Activated naive CD8-positive, alpha-beta T cell (primary cell): ENCODE measurements around the gene MMP15.
A peak's percentile ranks its signal among the peaks of the same experiment; 100 is the strongest.
"Not testable (repeated sequence)": the region's sequence is repeated elsewhere in the genome, so short reads cannot be mapped to it uniquely, and the experiment has no call there.

Experiments
- H3K27ac Mint-ChIP-seq: one replicate; pipeline ENCODE4 v1.8.0; 2021; ENCODE audit warnings: mixed read lengths
- H3K27me3 Mint-ChIP-seq: one replicate; pipeline ENCODE4 v1.8.0; 2021; ENCODE audit warnings: mixed read lengths
- H3K36me3 Mint-ChIP-seq: one replicate; pipeline ENCODE4 v1.8.0; 2021; ENCODE audit warnings: mixed read lengths
- H3K4me1 Mint-ChIP-seq: one replicate; pipeline ENCODE4 v1.8.0; 2021; ENCODE audit warnings: low read depth, mixed read lengths
- H3K4me3 Mint-ChIP-seq: one replicate; pipeline ENCODE4 v1.8.0; 2021; ENCODE audit warnings: mild to moderate bottlenecking, mixed read lengths
- H3K9me3 Mint-ChIP-seq: one replicate; pipeline ENCODE4 v1.8.0; 2021; ENCODE audit warnings: low read depth, mixed read lengths

Gene MMP15

DNA sequence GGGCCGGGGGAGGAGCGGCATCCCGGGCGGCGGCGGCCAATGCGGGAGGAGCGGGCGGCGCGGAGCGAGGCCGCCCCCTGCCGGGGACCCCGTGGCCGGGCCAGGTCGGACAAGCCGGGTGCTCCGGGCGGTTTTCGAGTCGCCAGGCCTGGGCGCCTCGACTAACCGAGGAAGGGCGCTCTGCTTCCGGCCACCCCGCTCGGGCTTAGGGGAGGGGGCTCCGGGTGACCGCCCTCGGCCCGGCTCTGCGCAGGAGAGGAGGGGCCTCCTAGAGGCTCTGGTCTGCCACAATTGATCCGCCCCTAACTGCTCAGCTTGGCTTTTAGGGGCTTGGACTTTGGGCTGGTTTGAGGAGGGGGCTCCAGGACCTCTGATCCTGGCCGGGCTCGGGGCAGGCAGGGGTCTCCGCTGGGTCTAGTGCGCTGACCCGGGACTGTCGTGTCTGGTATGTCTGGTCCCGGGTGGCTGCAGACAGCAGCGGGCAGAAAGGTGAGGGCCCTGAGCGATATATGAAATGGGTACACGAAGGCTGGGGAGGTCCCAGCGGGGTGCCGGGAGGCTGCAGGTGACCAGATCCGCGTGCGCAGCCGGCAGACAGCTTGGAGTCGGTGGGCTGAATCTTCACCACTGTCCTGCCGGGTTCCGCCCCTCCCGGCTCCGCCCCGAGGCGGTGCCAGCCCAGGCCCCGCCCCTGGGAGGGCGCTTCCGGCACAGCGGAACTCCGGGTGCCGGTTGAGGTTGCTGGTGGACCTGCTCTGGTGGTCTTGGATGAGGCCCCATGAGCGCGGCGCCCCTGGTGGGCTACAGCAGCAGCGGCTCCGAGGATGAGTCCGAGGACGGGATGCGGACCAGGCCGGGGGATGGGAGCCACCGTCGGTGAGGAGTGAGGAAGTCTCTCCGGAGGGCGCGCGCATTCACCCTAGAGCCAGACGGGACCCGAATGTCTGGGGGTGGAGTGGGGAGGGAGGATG is 24.6 kb upstream of the MMP15 start, which contains the start of gene USB1:
USB1 (plus strand) TSS at position 702 of the 971 bp plus-strand sequence; CDS start at position 779, 77 bp downstream.
- Mint-ChIP-seq H3K4me1 (peaks cover 58% of the 10 kb centered on the region), H3K4me3 (peak within 1 kb of the TSS; percentile 93)

DNA sequence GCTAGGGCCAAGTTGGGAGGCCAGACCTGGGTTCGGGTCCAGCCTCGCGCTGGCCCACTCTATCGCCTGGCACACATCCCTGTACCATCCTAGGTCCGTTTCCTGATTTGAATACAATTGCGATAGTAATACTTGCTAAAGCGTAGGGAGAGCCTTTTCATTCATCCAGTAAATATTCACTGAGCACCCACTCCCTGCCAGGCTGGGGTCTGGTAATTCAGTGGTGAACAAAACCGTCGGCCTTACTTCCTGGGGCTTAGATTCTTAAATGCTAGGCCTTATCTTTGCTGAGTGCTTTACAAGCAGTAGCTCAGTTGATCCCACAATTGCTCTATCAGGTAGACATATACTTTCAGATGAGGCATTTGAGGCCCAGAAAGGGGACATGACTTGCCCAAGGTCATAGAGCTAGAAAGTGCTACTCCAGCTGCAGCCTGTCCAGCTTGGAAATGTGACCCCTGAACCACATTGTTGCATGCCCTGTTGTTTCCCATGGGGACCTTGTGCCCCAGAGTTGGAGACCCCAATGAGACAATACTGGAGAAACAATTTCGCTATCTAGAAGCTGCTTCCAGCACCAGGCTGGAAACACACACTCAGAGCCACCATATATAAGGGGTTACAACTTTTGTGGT is 23.7 kb upstream of the MMP15 start:
- no peaks in the 10 kb centered on the region for H3K27me3 Mint-ChIP-seq
- peaks cover 56% of the 10 kb centered on the region for H3K4me1 Mint-ChIP-seq
- no peaks in the 10 kb centered on the region for H3K9me3 Mint-ChIP-seq
- H3K27ac Mint-ChIP-seq = peak overlapping the region; percentile 22
- peaks cover 6% of the 10 kb centered on the region for H3K36me3 Mint-ChIP-seq
- H3K4me3 Mint-ChIP-seq = peak overlapping the region; percentile 93

More for the DNA sequence above, 24.6 kb upstream of the MMP15 start, which contains the start of gene USB1:
- peak within 1 kb of the TSS; percentile 87 for H3K27ac Mint-ChIP-seq
- no peaks in the 10 kb centered on the region for H3K9me3 Mint-ChIP-seq
- peaks cover 4% of the 10 kb centered on the region for H3K36me3 Mint-ChIP-seq
- H3K27me3 Mint-ChIP-seq = no peaks in the 10 kb centered on the region

DNA sequence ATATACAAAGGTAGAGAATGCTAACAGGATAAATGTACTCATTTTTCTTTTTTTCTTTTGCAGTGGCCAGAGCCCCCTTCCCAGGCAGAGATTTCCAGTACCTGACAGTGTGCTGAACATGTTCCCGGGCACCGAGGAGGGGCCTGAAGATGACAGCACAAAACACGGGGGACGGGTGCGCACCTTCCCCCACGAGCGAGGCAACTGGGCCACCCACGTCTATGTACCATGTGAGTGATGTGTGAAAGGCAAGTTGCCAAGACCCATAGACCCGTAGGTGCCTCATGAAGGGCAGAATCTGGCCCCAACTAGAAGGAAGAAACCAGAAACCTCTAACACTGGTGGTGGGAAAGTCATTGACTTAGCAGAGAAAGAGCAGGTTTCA is 23.1 kb upstream of the MMP15 start:
- peaks cover 55% of the 10 kb centered on the region for H3K4me1 Mint-ChIP-seq
- no peaks in the 10 kb centered on the region for H3K27me3 Mint-ChIP-seq
- no peaks in the 10 kb centered on the region for H3K9me3 Mint-ChIP-seq
- no peak overlapping the region for H3K27ac Mint-ChIP-seq
- H3K36me3 Mint-ChIP-seq = peaks cover 6% of the 10 kb centered on the region
- H3K4me3 Mint-ChIP-seq = peak overlapping the region; percentile 20

DNA sequence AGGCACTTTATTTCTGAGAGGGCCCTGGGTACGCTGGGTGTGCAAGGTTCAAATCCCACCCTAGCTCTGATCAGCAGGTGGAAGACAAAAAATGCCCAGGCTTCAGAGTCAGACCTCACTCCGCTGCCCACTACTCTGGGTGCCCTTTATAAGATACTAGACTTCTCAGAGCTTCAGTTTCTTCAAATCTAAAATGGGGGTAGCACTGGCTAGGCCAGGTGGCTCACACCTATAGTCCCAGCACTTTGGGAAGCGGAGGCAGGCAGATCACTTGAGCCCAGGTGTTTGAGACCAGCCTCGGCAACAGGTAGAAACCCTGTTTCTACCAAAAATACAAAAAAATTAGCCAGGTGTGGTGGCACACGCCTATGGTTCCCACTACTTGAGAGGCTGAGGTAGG is 22.6 kb upstream of the MMP15 start:
- H3K4me3 Mint-ChIP-seq = peak overlapping the region; percentile 20
- peaks cover 6% of the 10 kb centered on the region for H3K36me3 Mint-ChIP-seq
- H3K4me1 Mint-ChIP-seq = peaks cover 50% of the 10 kb centered on the region
- H3K27me3 Mint-ChIP-seq = no peaks in the 10 kb centered on the region
- no peak overlapping the region for H3K27ac Mint-ChIP-seq
- no peaks in the 10 kb centered on the region for H3K9me3 Mint-ChIP-seq

DNA sequence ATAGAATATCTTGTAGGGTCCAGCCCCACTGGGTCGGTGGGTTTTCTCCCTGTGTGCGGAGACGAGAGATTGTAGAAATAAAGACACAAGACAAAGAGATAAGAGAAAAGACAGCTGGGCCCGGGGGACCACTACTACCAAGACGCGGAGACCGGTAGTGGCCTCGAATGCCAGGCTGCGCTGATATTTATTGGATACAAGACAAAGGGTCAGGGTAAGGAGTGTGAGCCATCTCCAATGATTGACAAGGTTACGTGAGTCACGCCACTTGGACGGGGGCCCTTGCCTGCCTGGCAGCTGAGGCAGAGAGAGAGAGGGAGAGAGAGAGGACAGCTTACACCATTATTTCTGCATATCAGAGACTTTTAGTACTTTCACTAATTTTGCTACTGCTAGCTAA is 20.8 kb upstream of the MMP15 start:
- not testable (repeated sequence) for H3K27me3 Mint-ChIP-seq, H3K9me3 Mint-ChIP-seq, H3K27ac Mint-ChIP-seq, H3K36me3 Mint-ChIP-seq, H3K4me3 Mint-ChIP-seq
- peaks cover 35% of the 10 kb centered on the region for H3K4me1 Mint-ChIP-seq

DNA sequence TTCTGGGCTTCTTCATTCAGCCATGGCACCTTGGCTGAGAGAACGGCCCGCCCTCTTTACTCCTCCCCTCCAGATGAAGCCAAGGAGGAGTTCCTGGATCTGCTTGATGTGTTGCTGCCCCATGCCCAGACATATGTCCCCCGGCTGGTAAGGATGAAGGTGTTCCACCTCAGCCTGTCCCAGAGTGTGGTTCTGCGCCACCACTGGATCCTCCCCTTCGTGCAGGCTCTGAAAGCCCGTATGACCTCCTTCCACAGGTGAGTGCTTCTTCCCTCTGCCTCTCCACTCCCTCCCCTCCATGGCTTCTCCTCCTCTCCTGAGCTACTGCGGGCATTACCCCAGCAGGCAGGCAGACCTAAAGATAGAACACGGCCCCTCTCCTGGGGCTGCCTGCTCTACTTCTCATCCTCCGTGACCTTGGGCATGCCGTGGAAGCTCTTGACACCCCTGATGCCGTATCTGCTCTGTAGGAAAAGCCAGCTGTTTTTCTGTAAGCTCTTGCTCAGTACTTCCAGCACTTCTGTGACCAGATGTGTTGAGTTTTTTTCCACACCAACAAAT is 15.6 kb upstream of the MMP15 start:
- H3K27ac Mint-ChIP-seq = no peak overlapping the region

DNA sequence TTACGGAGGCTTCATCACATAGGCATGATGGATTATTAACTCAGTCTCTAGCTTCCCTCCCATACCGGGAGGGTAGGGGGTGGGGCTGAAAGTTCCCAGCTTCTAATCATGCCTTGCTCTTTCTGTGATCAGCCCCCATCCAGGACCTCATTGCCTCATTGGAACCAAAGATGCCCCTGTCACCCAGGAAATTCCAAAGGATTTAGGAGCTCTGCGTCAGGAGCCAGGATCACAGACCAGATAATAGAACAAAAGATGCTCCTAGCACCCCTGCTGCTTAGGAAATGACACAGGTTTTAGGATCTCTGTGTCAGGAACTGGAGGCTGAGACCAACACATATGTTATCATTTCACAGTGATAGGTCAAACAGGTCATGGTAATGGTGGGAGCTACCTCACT is 14.7 kb upstream of the MMP15 start:
- peaks cover 14% of the 10 kb centered on the region for H3K36me3 Mint-ChIP-seq
- peaks cover 3% of the 10 kb centered on the region for H3K4me1 Mint-ChIP-seq
- H3K27ac Mint-ChIP-seq = no peak overlapping the region
- no peaks in the 10 kb centered on the region for H3K27me3 Mint-ChIP-seq
- no peaks in the 10 kb centered on the region for H3K9me3 Mint-ChIP-seq
- H3K4me3 Mint-ChIP-seq = no peak overlapping the region

More for the DNA sequence above, 15.6 kb upstream of the MMP15 start:
- no peaks in the 10 kb centered on the region for H3K27me3 Mint-ChIP-seq
- H3K4me1 Mint-ChIP-seq = peaks cover 6% of the 10 kb centered on the region
- no peaks in the 10 kb centered on the region for H3K9me3 Mint-ChIP-seq
- H3K4me3 Mint-ChIP-seq = no peak overlapping the region
- peaks cover 16% of the 10 kb centered on the region for H3K36me3 Mint-ChIP-seq

DNA sequence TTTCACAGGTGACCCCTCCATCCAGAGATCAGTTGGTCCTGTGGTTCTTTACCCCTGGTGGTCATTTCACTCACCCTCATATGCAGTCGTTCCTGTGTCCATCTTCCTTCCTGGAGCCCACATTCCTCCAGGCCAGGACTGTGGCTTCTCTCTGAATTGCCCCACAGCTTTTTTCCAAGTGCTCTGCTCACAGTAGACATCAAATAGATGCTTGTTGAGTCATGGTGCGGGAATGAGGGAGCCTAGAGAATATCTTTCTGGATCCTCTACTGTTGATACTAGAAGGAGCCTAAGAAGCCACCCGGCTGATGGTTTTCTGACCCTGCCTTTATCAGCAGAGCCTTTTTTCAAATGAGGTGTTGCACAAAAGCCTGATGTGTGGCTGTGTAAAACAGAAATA is 13.9 kb upstream of the MMP15 start:
- Mint-ChIP-seq H3K4me3 (no peak overlapping the region), H3K9me3 (no peaks in the 10 kb centered on the region), H3K4me1 (peaks cover 3% of the 10 kb centered on the region), H3K27ac (no peak overlapping the region), H3K36me3 (peaks cover 12% of the 10 kb centered on the region), H3K27me3 (no peaks in the 10 kb centered on the region)

DNA sequence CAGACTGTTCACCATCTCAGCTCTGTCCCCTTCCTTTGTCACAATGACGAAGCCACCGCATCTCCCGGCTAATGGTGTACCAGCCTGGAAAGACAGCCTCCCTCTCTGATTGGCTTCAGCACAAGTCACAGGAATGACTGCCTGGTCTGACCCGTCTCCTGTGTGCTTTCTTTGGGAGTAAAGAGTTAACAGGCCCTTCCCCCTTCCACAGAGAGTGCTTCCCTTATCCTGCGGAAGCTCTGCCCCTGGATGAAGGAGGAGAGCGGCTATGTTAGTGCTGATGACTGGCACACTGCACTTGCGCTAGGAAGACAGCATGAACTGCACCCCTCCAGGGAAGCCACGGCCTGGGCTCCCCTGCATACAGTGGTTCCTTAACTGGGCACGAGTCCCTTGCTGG is 13.1 kb upstream of the MMP15 start:
- Mint-ChIP-seq H3K27me3 (no peaks in the 10 kb centered on the region), H3K4me1 (no peaks in the 10 kb centered on the region), H3K36me3 (peaks cover 11% of the 10 kb centered on the region), H3K27ac (no peak overlapping the region), H3K4me3 (no peak overlapping the region), H3K9me3 (no peaks in the 10 kb centered on the region)

DNA sequence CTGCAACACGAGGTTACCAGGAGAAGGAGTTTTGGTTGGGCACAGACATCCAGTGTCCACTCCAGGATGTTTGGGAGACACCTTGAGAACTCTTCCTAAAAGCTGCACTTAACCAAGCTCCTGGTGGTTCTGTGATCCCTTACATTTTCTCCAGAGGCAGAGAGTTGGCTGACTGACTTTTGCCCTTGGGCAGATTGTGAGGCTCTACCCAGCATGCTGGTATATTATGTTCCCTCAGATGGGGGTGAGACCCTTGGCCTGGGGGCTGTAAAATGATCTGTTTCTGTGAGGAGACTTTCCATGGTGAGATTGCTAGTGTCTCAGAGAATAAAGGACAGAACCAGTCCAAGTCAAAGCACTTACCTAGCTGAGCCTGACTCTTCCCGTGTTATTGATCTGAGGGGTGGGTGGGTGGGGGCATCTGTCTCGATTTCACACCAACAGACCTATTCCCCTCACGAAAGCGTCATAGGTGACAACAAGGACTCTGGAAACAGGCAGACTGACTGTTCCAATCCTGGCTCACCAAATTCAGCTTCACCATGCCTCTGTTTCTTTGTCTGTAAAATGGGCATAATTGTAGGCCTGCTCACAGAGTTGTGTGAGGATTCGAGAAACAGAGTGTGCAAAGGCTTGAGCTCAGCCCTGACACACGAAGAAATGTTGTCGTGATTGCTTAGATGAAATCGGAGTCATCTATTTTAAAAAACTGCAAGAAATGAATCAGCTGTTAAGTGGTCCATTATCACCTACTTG is 12.2 kb upstream of the MMP15 start:
- H3K36me3 Mint-ChIP-seq = peaks cover 11% of the 10 kb centered on the region
- H3K27ac Mint-ChIP-seq = no peak overlapping the region
- H3K4me1 Mint-ChIP-seq = no peaks in the 10 kb centered on the region
- H3K27me3 Mint-ChIP-seq = no peaks in the 10 kb centered on the region
- H3K4me3 Mint-ChIP-seq = no peak overlapping the region
- no peaks in the 10 kb centered on the region for H3K9me3 Mint-ChIP-seq

DNA sequence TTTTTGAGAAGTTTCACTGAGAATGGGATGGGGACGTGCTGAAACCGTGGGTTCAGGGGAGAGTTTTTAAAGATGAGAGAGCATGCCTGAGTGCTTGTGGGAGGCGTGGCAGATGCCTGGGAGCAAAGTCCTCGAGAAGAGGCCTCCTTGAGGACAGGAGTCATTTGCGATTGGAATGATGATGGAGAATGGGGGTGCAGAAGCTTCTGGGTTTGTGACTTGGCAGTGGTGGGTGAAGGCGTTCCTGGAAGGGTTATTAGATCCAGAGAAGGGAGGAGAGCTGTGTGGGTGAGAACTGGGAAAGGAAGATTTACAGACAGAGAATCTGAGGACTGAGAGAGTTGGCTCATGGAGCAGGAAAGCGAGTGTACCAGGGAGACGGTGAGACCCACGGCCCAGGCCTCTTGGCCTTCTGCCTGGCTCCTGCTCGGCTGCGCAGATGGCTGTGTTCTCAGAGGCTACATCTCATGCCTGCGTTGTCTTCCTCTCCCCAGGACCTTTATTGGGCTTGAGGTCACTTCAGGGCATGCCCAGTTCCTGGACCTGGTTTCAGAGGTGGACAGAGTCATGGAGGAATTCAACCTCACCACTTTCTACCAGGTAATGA is 8.6 kb upstream of the MMP15 start:
- Mint-ChIP-seq H3K27ac (no peak overlapping the region), H3K9me3 (no peaks in the 10 kb centered on the region), H3K4me3 (no peak overlapping the region)

DNA sequence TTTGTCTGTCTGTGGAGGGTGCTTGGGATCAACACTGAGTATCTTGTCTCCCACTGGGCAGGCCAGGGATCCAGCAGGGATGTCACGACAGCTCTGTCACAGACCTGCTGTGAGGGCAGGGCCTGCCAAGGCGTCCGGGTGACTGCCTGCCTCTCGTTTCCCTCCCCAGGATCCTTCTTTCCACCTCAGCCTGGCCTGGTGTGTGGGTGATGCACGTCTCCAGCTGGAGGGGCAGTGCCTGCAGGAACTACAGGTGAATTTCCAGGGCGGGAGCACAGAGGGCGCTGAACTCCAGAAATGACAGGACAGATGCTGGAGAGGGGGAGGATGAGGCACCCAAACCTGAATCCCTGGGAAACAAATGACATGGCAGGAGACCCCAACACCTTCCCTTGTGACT is 6.8 kb upstream of the MMP15 start:
- Mint-ChIP-seq H3K36me3 (no peaks in the 10 kb centered on the region), H3K4me1 (peaks cover 8% of the 10 kb centered on the region), H3K27ac (no peak overlapping the region), H3K4me3 (no peak overlapping the region), H3K9me3 (no peaks in the 10 kb centered on the region), H3K27me3 (no peaks in the 10 kb centered on the region)

More for the DNA sequence above, 8.6 kb upstream of the MMP15 start:
- Mint-ChIP-seq H3K4me1 (peaks cover 8% of the 10 kb centered on the region), H3K27me3 (no peaks in the 10 kb centered on the region), H3K36me3 (no peaks in the 10 kb centered on the region)

DNA sequence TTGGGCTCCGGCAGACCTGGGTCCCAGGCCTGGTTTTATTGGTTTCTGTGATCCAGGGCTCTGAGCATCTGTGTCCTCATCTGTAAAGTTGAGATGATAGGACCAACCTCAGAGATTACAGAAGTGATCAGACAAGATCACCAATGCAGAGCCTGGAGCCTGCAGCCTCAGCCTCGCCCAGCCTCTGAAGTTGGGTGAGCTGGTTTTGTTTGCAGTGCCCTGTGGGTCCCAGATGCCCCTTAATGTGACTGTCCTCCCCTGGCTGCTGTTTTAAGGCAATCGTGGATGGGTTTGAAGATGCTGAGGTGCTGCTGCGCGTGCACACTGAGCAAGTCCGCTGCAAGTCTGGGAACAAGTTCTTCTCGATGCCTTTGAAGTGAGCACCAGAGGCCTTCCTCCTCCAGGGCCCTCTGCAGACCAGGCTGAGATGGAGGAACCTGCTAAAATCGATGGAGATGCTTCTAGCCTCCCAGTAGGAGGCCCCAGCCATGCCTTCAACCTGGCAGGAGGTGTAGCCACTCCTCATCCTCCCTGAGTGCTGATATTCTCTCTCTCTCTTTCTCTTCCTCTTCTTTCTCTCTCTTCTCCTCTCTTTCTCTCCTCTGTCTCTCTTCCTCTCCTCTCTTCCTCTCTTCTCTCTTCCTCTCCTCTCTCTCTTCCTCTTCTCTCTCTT is 5.6 kb upstream of the MMP15 start:
- Mint-ChIP-seq H3K27me3 (no peaks in the 10 kb centered on the region), H3K9me3 (no peaks in the 10 kb centered on the region), H3K27ac (no peak overlapping the region), H3K36me3 (no peaks in the 10 kb centered on the region), H3K4me3 (no peak overlapping the region), H3K4me1 (peaks cover 15% of the 10 kb centered on the region)
